Astrocyte of the cerebellum (primary cell): Measurements from ENCODE around the gene LRRC74A.

ENCODE experiments used
- DNase-seq: peaks from one replicate; pipeline ENCODE4 v3.0.0-alpha.2; 2011; ENCODE audit warnings: low read depth
- H3K4me3 ChIP-seq: 2 replicates; pipeline ENCODE4 v1.5.1; 2011; ENCODE audit warnings: mild to moderate bottlenecking, low read depth, low read length, moderate library complexity
- in situ Hi-C: cut with HindIII; loops from 2 replicates; pipeline ENCODE4 v1.10.0; 2017; ENCODE audit warnings: low sequenced_read_pairs
- TF ChIP-seq, protein P1 (sequence below): IDR thresholded peaks from 2 replicates; pipeline ENCODE4 v1.5.1; 2012; ENCODE audit warnings: low read length, low read depth, moderate library complexity, mild to moderate bottlenecking; ENCODE audit errors: missing control alignments

Gene LRRC74A

DNA sequence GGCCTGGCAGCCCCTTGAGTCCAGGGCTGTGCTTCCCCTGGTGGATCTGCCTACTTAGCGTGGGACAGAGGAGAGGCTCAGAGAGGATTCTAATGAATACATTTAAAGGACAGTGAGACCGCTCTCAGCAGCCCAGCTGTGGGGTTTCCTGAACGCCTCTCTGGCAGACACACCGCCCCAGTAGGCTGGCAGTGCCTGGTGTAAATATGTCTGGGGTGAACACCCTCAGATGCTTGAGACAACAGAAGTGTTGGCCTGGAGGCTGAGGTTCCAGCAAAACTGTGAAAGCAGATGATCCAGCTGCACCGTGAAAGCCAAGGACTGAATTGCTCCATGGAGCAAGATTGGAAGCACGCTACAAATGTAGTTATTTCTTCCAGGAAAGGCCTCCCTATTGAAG is 55.1 kb downstream of the LRRC74A start:
- H3K4me3 ChIP-seq, result no peak overlapping the region
- TF ChIP-seq, protein P1, sequence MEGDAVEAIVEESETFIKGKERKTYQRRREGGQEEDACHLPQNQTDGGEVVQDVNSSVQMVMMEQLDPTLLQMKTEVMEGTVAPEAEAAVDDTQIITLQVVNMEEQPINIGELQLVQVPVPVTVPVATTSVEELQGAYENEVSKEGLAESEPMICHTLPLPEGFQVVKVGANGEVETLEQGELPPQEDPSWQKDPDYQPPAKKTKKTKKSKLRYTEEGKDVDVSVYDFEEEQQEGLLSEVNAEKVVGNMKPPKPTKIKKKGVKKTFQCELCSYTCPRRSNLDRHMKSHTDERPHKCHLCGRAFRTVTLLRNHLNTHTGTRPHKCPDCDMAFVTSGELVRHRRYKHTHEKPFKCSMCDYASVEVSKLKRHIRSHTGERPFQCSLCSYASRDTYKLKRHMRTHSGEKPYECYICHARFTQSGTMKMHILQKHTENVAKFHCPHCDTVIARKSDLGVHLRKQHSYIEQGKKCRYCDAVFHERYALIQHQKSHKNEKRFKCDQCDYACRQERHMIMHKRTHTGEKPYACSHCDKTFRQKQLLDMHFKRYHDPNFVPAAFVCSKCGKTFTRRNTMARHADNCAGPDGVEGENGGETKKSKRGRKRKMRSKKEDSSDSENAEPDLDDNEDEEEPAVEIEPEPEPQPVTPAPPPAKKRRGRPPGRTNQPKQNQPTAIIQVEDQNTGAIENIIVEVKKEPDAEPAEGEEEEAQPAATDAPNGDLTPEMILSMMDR, result no peak
- in situ Hi-C loops, result no loop called here
- DNase-seq, result no peak

DNA sequence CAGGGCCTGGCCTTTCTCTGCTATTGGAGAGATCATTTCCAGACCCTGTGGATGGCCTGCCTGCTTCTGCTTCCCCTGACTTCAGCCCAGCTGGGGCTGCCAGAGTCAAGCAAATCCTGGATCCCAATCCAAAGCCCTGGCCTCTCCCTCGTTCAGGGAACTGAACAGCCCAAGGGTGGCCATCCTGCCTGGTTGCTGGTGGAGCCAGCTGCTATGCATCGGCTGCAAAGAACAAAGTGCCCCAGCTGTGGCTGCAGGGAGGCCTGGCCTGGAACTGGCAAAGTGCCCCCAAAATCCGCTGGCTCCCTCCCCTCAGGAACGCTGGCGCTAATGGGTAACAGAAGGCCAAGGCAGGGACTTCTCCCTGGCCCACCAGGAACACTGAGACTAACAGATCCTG is 56.4 kb downstream of the LRRC74A start:
- no peak overlapping the region for H3K4me3 ChIP-seq
- TF ChIP-seq, protein P1, result no peak
- in situ Hi-C loops, result no loop called here
- no peak for DNase-seq

DNA sequence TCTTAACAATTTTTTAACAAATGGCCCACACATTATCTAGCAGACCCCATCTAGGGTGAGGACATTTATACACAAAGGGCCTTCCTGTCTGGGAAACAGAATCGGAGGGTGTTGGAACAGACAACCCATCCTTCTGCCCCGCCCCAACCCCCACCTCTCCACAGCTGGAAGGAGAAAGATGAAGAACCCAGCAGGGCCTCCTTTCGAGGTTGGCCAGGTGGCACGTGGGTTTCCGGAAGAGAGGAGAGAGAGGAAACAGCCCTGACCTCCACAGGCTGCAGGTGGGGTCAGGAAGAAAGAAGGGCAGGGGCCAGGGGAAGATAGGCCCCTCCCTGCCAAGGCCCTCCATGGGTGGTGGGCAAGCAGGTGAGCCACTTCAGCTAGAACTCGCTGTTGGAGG is 57.2 kb downstream of the LRRC74A start:
- no peak overlapping the region for H3K4me3 ChIP-seq
- no peak for DNase-seq
- in situ Hi-C loops, result no loop called here
- TF ChIP-seq, protein P1, result no peak

DNA sequence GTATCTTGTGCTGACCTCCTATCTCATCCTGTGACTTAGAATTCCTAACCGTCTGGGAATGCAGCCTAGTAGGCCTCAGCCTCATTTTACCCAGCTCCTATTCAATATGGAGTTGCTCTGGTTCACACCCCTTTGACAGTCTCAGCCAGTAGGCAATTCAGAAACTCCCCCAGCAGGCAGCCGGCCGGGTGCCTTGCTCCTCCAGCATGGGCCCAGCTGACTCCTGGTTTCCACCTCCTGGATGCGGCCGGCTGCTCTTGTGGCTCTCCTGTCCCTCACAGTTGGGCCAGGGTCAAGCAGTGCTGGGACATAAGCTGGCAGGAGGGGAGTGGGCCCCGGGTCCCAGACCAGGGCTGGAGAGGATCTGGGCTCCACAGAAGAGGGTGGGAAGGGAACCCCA is 58.2 kb downstream of the LRRC74A start:
- in situ Hi-C loops, result no loop called here
- DNase-seq, result no peak
- TF ChIP-seq, protein P1, result no peak
- H3K4me3 ChIP-seq, result no peak overlapping the region

DNA sequence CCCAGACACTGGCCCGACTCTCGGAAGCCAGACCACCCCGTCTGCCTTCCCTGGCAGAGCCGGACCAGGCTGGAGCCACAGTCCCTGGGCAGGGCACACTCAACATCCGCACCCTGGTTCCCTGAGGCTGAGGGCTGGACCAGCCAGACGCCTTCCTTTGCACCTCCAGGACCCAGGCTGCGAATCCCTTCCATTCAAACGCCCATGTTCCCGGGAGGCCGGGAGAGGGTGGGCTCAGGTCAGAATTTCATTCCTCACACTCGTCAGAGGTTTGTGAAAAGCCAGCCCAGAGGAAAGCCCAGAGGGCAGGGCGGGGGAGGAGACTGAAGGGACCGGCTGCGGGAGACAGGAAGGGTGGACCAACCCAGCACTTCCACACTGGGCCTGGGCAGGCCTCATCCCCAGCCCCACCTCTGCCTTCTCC is 58.7 kb downstream of the LRRC74A start:
- no peak overlapping the region for H3K4me3 ChIP-seq
- in situ Hi-C loops, result no loop called here
- TF ChIP-seq, protein P1, result no peak
- no peak for DNase-seq

DNA sequence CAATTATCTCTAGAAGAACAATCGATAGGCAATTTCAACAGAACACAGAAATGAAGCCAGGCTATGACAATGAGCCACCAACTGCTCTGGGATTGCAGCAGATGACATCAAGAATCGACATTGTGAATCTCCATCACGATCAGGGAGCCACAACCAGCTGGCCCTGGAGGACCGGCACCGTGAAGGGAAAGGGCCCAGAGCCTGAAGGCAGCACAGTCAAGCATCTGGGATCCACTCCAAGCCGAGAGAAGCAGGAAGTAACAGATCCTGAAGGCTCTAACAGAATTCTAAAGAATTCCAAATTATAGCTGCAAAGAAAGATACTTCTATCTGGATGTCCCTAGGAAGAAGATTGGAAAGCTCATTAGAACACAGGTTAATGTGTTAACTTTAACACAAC is 61.0 kb downstream of the LRRC74A start:
- no peak for DNase-seq
- in situ Hi-C loops, result no loop called here

More for the DNA sequence above, 61.0 kb downstream of the LRRC74A start:
- no peak overlapping the region for H3K4me3 ChIP-seq
- TF ChIP-seq, protein P1, result no peak
